Epithelial cell of proximal tubule (primary cell): ENCODE measurements around the gene ZNF737. TPM values are rescaled to one million over a fixed set of nuclear protein-coding genes. Genes with fewer than 3 reads are reported as not detected.

Experiments used
- DNase-seq: peaks from one replicate; pipeline ENCODE4 v3.0.0-alpha.2; 2011; ENCODE audit warnings: low read depth
- H3K4me3 ChIP-seq: 2 replicates; pipeline ENCODE4 v1.5.1; 2011; ENCODE audit warnings: low read depth, mild to moderate bottlenecking, low read length
- total RNA-seq: library from RNA; depleted of rRNA; stranded (reverse); fragments of >200 nt; gene quantifications from 2 replicates; pipeline ENCODE4 v1.2.3, GENCODE V29; 2015
- TF ChIP-seq, protein P1 (sequence below): conservative IDR thresholded peaks from 2 replicates; pipeline ENCODE4 v1.5.1; 2012; ENCODE audit warnings: low read depth, mild to moderate bottlenecking, low read length

ZNF737 gene
- total RNA-seq, 1 donor from 2014 or later, result 11.1 TPM

DNA sequence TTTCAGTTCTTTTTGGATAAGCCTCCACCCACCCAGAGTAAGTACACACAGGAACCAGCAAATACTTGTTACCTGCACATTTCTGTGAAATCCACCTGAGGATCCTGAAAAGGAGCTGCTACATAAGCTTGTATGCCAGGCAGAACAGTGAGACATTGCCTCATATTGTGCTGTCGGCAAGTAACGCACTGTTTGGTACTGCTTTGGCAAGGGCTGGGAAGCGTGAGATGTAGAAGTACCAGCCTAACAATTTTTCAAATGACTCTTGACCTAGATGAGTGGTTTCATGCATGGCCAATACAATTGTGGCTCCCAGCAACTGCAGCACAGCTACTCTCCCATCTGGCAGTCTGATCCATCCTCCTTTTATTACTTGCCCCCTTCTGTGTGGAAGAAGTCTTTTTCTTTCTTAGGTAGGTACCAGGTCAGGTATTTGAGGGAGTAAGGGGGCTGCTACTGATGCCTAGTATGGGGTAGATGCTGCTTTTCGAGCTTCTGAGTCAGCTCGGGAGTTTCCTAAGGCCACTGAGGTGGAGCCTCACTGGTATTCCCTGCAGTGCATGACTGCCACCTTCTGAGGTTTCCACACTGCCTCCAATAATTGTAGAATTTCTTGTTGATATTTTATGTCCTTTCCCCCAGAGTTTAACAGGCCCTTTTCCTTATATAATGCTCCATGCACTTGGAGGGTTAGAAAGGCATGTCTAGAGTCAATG is 52.2 kb downstream of the ZNF737 start:
- DNase-seq, result no peak
- TF ChIP-seq, protein P1, sequence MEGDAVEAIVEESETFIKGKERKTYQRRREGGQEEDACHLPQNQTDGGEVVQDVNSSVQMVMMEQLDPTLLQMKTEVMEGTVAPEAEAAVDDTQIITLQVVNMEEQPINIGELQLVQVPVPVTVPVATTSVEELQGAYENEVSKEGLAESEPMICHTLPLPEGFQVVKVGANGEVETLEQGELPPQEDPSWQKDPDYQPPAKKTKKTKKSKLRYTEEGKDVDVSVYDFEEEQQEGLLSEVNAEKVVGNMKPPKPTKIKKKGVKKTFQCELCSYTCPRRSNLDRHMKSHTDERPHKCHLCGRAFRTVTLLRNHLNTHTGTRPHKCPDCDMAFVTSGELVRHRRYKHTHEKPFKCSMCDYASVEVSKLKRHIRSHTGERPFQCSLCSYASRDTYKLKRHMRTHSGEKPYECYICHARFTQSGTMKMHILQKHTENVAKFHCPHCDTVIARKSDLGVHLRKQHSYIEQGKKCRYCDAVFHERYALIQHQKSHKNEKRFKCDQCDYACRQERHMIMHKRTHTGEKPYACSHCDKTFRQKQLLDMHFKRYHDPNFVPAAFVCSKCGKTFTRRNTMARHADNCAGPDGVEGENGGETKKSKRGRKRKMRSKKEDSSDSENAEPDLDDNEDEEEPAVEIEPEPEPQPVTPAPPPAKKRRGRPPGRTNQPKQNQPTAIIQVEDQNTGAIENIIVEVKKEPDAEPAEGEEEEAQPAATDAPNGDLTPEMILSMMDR, result no peak
- no peak overlapping the region for H3K4me3 ChIP-seq

- H3K4me3 ChIP-seq, result no peak overlapping the region
Measured at GRCh38 chr19:20503476-20503875, 62.1 kb downstream of the ZNF737 start.

More at GRCh38 chr19:20503476-20503875, 62.1 kb downstream of the ZNF737 start:
- no peak for DNase-seq
- TF ChIP-seq, protein P1, result no peak

Other genes with a start within 250 kb of the ZNF737 start
- 10.9 and 12.4 TPM in 2 replicates for gene ZNF626, start 95.8 kb upstream of the ZNF737 start, total RNA-seq
- gene ZNF66, start 210.5 kb upstream of the ZNF737 start, total RNA-seq, result 2.5 and 5.1 TPM in 2 replicates